H9 (cell line): ENCODE data around the gene SLC9A2. TPM values are rescaled to one million over a fixed set of nuclear protein-coding genes. Genes with fewer than 3 reads are reported as not detected.

ENCODE experiments used
- DNase-seq: peaks from one replicate; pipeline ENCODE4 v3.0.0-alpha.2; 2017
- H2AFZ ChIP-seq: one replicate; pipeline ENCODE4 v1.6.1; 2013; ENCODE audit warnings: mild to moderate bottlenecking, low read length, control low read depth, moderate library complexity
- H2AK5ac ChIP-seq: 2 replicates; pipeline ENCODE4 v1.6.1; 2013; ENCODE audit warnings: low read length, control low read depth, mixed read lengths; ENCODE audit not compliant: insufficient read length
- H2BK120ac ChIP-seq: one replicate; pipeline ENCODE4 v1.6.1; 2013; ENCODE audit warnings: low read depth, mild to moderate bottlenecking, low read length, control low read depth, inconsistent platforms; ENCODE audit not compliant: poor library complexity, severe bottlenecking
- H2BK12ac ChIP-seq: 2 replicates; pipeline ENCODE4 v1.6.1; 2013; ENCODE audit warnings: low read length, control low read depth, mixed read lengths, low read depth; ENCODE audit not compliant: insufficient read length
- H2BK15ac ChIP-seq: 2 replicates; pipeline ENCODE4 v1.6.1; 2013; ENCODE audit warnings: low read depth, low read length, control low read depth
- H2BK20ac ChIP-seq: one replicate; pipeline ENCODE4 v1.6.1; 2013; ENCODE audit warnings: low read depth, mild to moderate bottlenecking, low read length, control low read depth, inconsistent platforms; ENCODE audit not compliant: poor library complexity, severe bottlenecking
- H2BK5ac ChIP-seq: 2 replicates; pipeline ENCODE4 v1.6.1; 2013; ENCODE audit warnings: low read length, control low read depth, mixed read lengths; ENCODE audit not compliant: insufficient read length
- H3K14ac ChIP-seq: 2 replicates; pipeline ENCODE4 v1.6.1; 2013; ENCODE audit warnings: low read length, control low read depth; ENCODE audit not compliant: insufficient read depth
- H3K18ac ChIP-seq: 2 replicates; pipeline ENCODE4 v1.6.1; 2013; ENCODE audit warnings: low read depth, mild to moderate bottlenecking, mixed read lengths, low read length, control low read depth; ENCODE audit not compliant: insufficient read length
- H3K23ac ChIP-seq: 2 replicates; pipeline ENCODE4 v1.6.1; 2013; ENCODE audit warnings: low read length, control low read depth, mixed read lengths, low read depth; ENCODE audit not compliant: insufficient read length
- H3K23me2 ChIP-seq: 2 replicates; pipeline ENCODE4 v1.6.1; 2013; ENCODE audit warnings: low read depth, mild to moderate bottlenecking, mixed read lengths, low read length, control low read depth; ENCODE audit not compliant: insufficient read length, poor library complexity, severe bottlenecking
- H3K27ac ChIP-seq: 2 replicates; pipeline ENCODE4 v1.5.1; 2013; ENCODE audit warnings: low read length, control low read depth, mixed read lengths, low read depth; ENCODE audit not compliant: insufficient read length
- H3K27me3 ChIP-seq: 2 replicates; pipeline ENCODE4 v1.6.1; 2013; ENCODE audit warnings: low read length, control low read depth, inconsistent platforms; ENCODE audit not compliant: insufficient read depth
- H3K4ac ChIP-seq: 2 replicates; pipeline ENCODE4 v1.6.1; 2013; ENCODE audit warnings: low read depth, mild to moderate bottlenecking, control low read depth, inconsistent platforms, low read length, moderate library complexity
- H3K4me1 ChIP-seq: 2 replicates; pipeline ENCODE4 v1.6.1; 2013; ENCODE audit warnings: low read length, control low read depth, inconsistent platforms; ENCODE audit not compliant: insufficient read depth
- H3K4me2 ChIP-seq: 2 replicates; pipeline ENCODE4 v1.6.1; 2013; ENCODE audit warnings: low read length, control low read depth, mixed read lengths; ENCODE audit not compliant: insufficient read length, insufficient read depth
- H3K56ac ChIP-seq: 2 replicates; pipeline ENCODE4 v1.6.1; 2013; ENCODE audit warnings: low read depth, mild to moderate bottlenecking, mixed read lengths, low read length, control low read depth; ENCODE audit not compliant: insufficient read length
- H3K79me1 ChIP-seq: 2 replicates; pipeline ENCODE4 v1.6.1; 2013; ENCODE audit warnings: low read depth, mild to moderate bottlenecking, moderate library complexity, low read length, control low read depth, inconsistent platforms; ENCODE audit not compliant: insufficient read depth, poor library complexity, severe bottlenecking
- H3K79me2 ChIP-seq: 2 replicates; pipeline ENCODE4 v1.6.1; 2013; ENCODE audit warnings: low read length, control low read depth, inconsistent platforms; ENCODE audit not compliant: insufficient read depth
- H3K9ac ChIP-seq: 2 replicates; pipeline ENCODE4 v1.6.1; 2013; ENCODE audit warnings: low read length, control low read depth, mixed read lengths; ENCODE audit not compliant: insufficient read length; ENCODE audit errors: extremely low read depth
- H3K9me3 ChIP-seq: one replicate; pipeline ENCODE4 v1.6.1; 2013; ENCODE audit warnings: low read depth, low read length, inconsistent platforms; ENCODE audit not compliant: control insufficient read depth
- H3T11ph ChIP-seq: one replicate; pipeline ENCODE4 v1.6.1; 2013; ENCODE audit warnings: mild to moderate bottlenecking, low read length, control low read depth, inconsistent platforms
- H4K20me1 ChIP-seq: one replicate; pipeline ENCODE4 v1.6.1; 2013; ENCODE audit not compliant: control insufficient read depth, insufficient read length, insufficient read depth
- H4K5ac ChIP-seq: 2 replicates; pipeline ENCODE4 v1.6.1; 2013; ENCODE audit warnings: low read depth, mild to moderate bottlenecking, mixed read lengths, low read length, control low read depth; ENCODE audit not compliant: insufficient read length
- H4K8ac ChIP-seq: replicated peaks from 2 replicates; pipeline ENCODE4 v1.6.1; 2013; ENCODE audit warnings: low read length, control low read depth, mixed read lengths, low read depth; ENCODE audit not compliant: insufficient read length
- H4K91ac ChIP-seq: 2 replicates; pipeline ENCODE4 v1.6.1; 2013; ENCODE audit warnings: low read depth, mild to moderate bottlenecking, moderate library complexity, mixed read lengths, low read length, control low read depth; ENCODE audit not compliant: insufficient read length
- H3K27ac Mint-ChIP-seq, 3 experiments: 2 replicates in 2 of 3; 3 replicates in 1 of 3; pipeline ENCODE4 v1.8.0; 2020 to 2021; ENCODE audit warnings: mixed read lengths in 3 of 3, mild to moderate bottlenecking in 1 of 3, moderate library complexity in 1 of 3
- H3K27me3 Mint-ChIP-seq: 2 replicates; pipeline ENCODE4 v1.8.0; 2021; ENCODE audit warnings: low read depth, mild to moderate bottlenecking, moderate library complexity, mixed read lengths
- H3K36me3 Mint-ChIP-seq, 3 experiments: 2 replicates in 2 of 3; 3 replicates in 1 of 3; pipeline ENCODE4 v1.8.0; 2020 to 2021; ENCODE audit warnings: low read depth in 3 of 3, mixed read lengths in 3 of 3; ENCODE audit not compliant: insufficient read depth in 1 of 3
- H3K4me1 Mint-ChIP-seq, 2 experiments: 2 replicates each; pipeline ENCODE4 v1.8.0; 2020; ENCODE audit warnings: mixed read lengths in 2 of 2
- H3K4me3 Mint-ChIP-seq, 2 experiments: 2 replicates in 1 of 2; 3 replicates in 1 of 2; pipeline ENCODE4 v1.8.0; 2020 to 2021; ENCODE audit warnings: mild to moderate bottlenecking in 2 of 2, mixed read lengths in 2 of 2, moderate library complexity in 1 of 2
- H3K9me3 Mint-ChIP-seq, 2 experiments: 2 replicates in 1 of 2; 3 replicates in 1 of 2; pipeline ENCODE4 v1.8.0; 2020; ENCODE audit warnings: mild to moderate bottlenecking in 2 of 2, mixed read lengths in 2 of 2, moderate library complexity in 1 of 2
- CTCF ChIP-seq: fragments of 200-600 bp; sonication (generic); conservative IDR thresholded peaks from 3 replicates; pipeline ENCODE4 v1.8.0; 2021; ENCODE audit warnings: antibody characterized with exemption, mild to moderate bottlenecking
- WGBS: extraction: QIAGEN DNeasy Blood & Tissue Kit; methylation state at CpG from one replicate; pipeline ENCODE4 v1.1.7; 2013; ENCODE audit warnings: missing lambda C conversion rate, low lambda C conversion rate, mixed read lengths; ENCODE audit not compliant: insufficient read length; ENCODE audit errors: extremely low coverage; 5-methylcytosine and 5-hydroxymethylcytosine counted together
- total RNA-seq: library from RNA; stranded (reverse); gene quantifications from 2 replicates; pipeline ENCODE4 v1.2.1, GENCODE V29; 2021

The SLC9A2 gene
- total RNA-seq, 1 experiment from 2014 or later, result 0.04 TPM

- Histone ChIP-seq H3K14ac (no peak overlapping the region), H4K20me1 (no peaks in the 10 kb centered on the region), H2AK5ac (no peak overlapping the region), H4K91ac (no peak overlapping the region), H3K4me2 (no peak overlapping the region), H3K4ac (no peak overlapping the region), H2BK20ac (no peak overlapping the region), H3K56ac (no peak overlapping the region), H4K8ac (no peak overlapping the region), H3K27me3 (no peaks in the 10 kb centered on the region), H2BK5ac (no peak overlapping the region), H3K23ac (no peak overlapping the region), H3K18ac (no peak overlapping the region), H3K4me1 (peaks cover 4% of the 10 kb centered on the region; the same call in 1 of the 2 replicates), H3K9ac (no peak overlapping the region), H3K79me2 (no peaks in the 10 kb centered on the region), H3T11ph (no peak overlapping the region), H3K9me3 (no peaks in the 10 kb centered on the region), H3K23me2 (no peaks in the 10 kb centered on the region), H2BK120ac (no peak overlapping the region), H2BK15ac (no peak overlapping the region), H3K79me1 (no peaks in the 10 kb centered on the region), H3K27ac (no peak overlapping the region), H2BK12ac (no peak overlapping the region), H4K5ac (no peak overlapping the region), H2AFZ (peak overlapping the region; percentile 5)
- H3K4me1 Mint-ChIP-seq, result peaks cover 12% of the 10 kb centered on the region in 2 experiments
- H3K36me3 Mint-ChIP-seq, result no peaks in the 10 kb centered on the region; a peak in 1 of 7 replicates
- WGBS, result no CpG with 5 or more reads among the region's 8 CpGs
- no peak overlapping the region for H3K4me3 Mint-ChIP-seq
- no peak for TF ChIP-seq CTCF
- no peaks in the 10 kb centered on the region for H3K9me3 Mint-ChIP-seq
- no peaks in the 10 kb centered on the region; the same call in 1 of the 2 replicates for H3K27me3 Mint-ChIP-seq
- H3K27ac Mint-ChIP-seq, result peak overlapping the region in 1 of 3 experiments; percentile 49; a peak in 1 of 7 replicates
- DNase-seq, result no peak
Observed at GRCh38 chr2:102588213-102588939, 31.0 kb upstream of the SLC9A2 start.
